GM12878 (cell line): ENCODE results near the gene UBE2Q2. TPM values are rescaled to one million over a fixed set of nuclear protein-coding genes. Genes with fewer than 3 reads are reported as not detected.

Experiments
- EED ChIP-seq: sonication (generic); IDR thresholded peaks from 2 replicates; pipeline ENCODE4 v1.6.1; 2016; ENCODE audit warnings: antibody characterized with exemption, low read depth
- NBN ChIP-seq: fragments of 450-650 bp; IDR thresholded peaks from 2 replicates; pipeline ENCODE4 v1.6.1; 2016
- POLR2A ChIP-seq: IDR thresholded peaks from 2 replicates; pipeline ENCODE4 v1.6.1; 2011; ENCODE audit warnings: low read depth, mild to moderate bottlenecking, low read length
- RUNX3 ChIP-seq: IDR thresholded peaks from 2 replicates; pipeline ENCODE4 v1.6.1; 2012; ENCODE audit warnings: low read length, inconsistent platforms
- SMC3 ChIP-seq: IDR thresholded peaks from 2 replicates; pipeline ENCODE4 v1.6.1; 2011; ENCODE audit warnings: low read length, improper control_type of control experiment, borderline replicate concordance
- YBX1 ChIP-seq: fragments of 450-650 bp; IDR thresholded peaks from 2 replicates; pipeline ENCODE4 v1.6.1; 2016; ENCODE audit warnings: antibody characterized with exemption
- ZNF217 ChIP-seq: fragments of 450-650 bp; IDR thresholded peaks from 2 replicates; pipeline ENCODE4 v1.6.1; 2017; ENCODE audit warnings: antibody characterized with exemption, mild to moderate bottlenecking
- ZNF384 ChIP-seq: IDR thresholded peaks from 2 replicates; pipeline ENCODE4 v1.6.1; 2012; ENCODE audit warnings: low read depth, mild to moderate bottlenecking, low read length, improper control_type of control experiment, borderline replicate concordance
- ZSCAN29 ChIP-seq: fragments of 450-650 bp; IDR thresholded peaks from 2 replicates; pipeline ENCODE4 v1.6.1; 2017; ENCODE audit warnings: mild to moderate bottlenecking, moderate library complexity
- polyA plus RNA-seq, 11 experiments: library from polyadenylated mRNA; depleted of rRNA in 4 of 11; unstranded in 6 of 11; stranded (reverse) in 5 of 11; fragments of >200 nt; fragmentation: Nextera tagmentation in 4 of 11; fragmentation: Illumina TruSeq in 1 of 11; extraction: Ambion mirVana in 4 of 11; extraction: Trizol in 1 of 11; gene quantifications; 1 replicate in 1 of 11; 2 replicates in 10 of 11; pipeline versions ENCODE4 v1.2.1 to v1.2.3, GENCODE V29; 2011 to 2016; ENCODE audit warnings: inconsistent platforms in 2 of 11, missing spikeins in 2 of 11, low read depth in 1 of 11
- total RNA-seq, 4 experiments: library from RNA; depleted of rRNA in 3 of 4; stranded (reverse); fragments of >200 nt in 3 of 4; fragmentation: Illumina TruSeq in 1 of 4; extraction: Trizol in 1 of 4; gene quantifications; 2 replicates each; pipeline versions ENCODE4 v1.2.1 to v1.2.3, GENCODE V29; 2013 to 2021
- TF ChIP-seq, protein P1 (sequence below): IDR thresholded peaks from 2 replicates; pipeline ENCODE4 v1.6.1; 2012; ENCODE audit warnings: mild to moderate bottlenecking, low read depth, low read length
- TF ChIP-seq, protein P2 (sequence below): fragments of 450-650 bp; IDR thresholded peaks from 2 replicates; pipeline ENCODE4 v1.6.1; 2016; ENCODE audit warnings: mild to moderate bottlenecking, moderate library complexity, borderline replicate concordance

UBE2Q2 gene
- total and polyA plus RNA-seq, 10 of the 15 experiments (the other 5 are each of a cell fraction or from before 2014, with no cell fraction given): 11.1 to 31.9 (median 21.6) TPM

DNA sequence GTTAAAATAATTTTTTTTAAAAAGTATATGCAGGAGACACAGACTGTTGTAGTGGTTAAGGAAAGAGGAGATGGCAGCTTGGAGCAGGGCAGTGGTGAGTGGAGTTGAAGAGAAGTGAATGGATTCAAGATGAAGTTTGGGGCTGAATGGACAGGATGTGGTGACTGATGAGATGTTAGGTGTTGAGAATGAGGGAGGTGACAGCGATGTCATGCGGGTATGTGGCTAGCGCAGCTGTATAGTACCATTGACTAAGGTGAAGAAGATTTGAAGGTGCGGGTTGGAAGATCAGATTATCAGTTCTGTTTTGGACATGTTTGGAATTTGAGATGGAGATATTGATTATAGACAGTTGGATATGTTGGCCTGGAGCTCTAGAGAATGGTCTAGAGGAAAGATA lies 80.5 kb downstream of the UBE2Q2 start (continued):
- TF ChIP-seq, protein P1, sequence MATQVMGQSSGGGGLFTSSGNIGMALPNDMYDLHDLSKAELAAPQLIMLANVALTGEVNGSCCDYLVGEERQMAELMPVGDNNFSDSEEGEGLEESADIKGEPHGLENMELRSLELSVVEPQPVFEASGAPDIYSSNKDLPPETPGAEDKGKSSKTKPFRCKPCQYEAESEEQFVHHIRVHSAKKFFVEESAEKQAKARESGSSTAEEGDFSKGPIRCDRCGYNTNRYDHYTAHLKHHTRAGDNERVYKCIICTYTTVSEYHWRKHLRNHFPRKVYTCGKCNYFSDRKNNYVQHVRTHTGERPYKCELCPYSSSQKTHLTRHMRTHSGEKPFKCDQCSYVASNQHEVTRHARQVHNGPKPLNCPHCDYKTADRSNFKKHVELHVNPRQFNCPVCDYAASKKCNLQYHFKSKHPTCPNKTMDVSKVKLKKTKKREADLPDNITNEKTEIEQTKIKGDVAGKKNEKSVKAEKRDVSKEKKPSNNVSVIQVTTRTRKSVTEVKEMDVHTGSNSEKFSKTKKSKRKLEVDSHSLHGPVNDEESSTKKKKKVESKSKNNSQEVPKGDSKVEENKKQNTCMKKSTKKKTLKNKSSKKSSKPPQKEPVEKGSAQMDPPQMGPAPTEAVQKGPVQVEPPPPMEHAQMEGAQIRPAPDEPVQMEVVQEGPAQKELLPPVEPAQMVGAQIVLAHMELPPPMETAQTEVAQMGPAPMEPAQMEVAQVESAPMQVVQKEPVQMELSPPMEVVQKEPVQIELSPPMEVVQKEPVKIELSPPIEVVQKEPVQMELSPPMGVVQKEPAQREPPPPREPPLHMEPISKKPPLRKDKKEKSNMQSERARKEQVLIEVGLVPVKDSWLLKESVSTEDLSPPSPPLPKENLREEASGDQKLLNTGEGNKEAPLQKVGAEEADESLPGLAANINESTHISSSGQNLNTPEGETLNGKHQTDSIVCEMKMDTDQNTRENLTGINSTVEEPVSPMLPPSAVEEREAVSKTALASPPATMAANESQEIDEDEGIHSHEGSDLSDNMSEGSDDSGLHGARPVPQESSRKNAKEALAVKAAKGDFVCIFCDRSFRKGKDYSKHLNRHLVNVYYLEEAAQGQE: no peak
- TF ChIP-seq EED: no peak
- no peak for TF ChIP-seq POLR2A
- no peak for TF ChIP-seq ZNF384
- no peak for TF ChIP-seq ZSCAN29
- no peak for TF ChIP-seq NBN
- no peak for TF ChIP-seq YBX1
- TF ChIP-seq RUNX3: peak; percentile 59
- no peak for TF ChIP-seq ZNF217
- TF ChIP-seq, protein P2, sequence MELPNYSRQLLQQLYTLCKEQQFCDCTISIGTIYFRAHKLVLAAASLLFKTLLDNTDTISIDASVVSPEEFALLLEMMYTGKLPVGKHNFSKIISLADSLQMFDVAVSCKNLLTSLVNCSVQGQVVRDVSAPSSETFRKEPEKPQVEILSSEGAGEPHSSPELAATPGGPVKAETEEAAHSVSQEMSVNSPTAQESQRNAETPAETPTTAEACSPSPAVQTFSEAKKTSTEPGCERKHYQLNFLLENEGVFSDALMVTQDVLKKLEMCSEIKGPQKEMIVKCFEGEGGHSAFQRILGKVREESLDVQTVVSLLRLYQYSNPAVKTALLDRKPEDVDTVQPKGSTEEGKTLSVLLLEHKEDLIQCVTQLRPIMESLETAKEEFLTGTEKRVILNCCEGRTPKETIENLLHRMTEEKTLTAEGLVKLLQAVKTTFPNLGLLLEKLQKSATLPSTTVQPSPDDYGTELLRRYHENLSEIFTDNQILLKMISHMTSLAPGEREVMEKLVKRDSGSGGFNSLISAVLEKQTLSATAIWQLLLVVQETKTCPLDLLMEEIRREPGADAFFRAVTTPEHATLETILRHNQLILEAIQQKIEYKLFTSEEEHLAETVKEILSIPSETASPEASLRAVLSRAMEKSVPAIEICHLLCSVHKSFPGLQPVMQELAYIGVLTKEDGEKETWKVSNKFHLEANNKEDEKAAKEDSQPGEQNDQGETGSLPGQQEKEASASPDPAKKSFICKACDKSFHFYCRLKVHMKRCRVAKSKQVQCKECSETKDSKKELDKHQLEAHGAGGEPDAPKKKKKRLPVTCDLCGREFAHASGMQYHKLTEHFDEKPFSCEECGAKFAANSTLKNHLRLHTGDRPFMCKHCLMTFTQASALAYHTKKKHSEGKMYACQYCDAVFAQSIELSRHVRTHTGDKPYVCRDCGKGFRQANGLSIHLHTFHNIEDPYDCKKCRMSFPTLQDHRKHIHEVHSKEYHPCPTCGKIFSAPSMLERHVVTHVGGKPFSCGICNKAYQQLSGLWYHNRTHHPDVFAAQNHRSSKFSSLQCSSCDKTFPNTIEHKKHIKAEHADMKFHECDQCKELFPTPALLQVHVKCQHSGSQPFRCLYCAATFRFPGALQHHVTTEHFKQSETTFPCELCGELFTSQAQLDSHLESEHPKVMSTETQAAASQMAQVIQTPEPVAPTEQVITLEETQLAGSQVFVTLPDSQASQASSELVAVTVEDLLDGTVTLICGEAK: no peak
- TF ChIP-seq SMC3: no peak
- TF ChIP-seq, all 136 proteins: peak for 5
